Neural cell (in vitro differentiated cells): ENCODE data around the gene CAMK1D. TPM values are rescaled to one million over a fixed set of nuclear protein-coding genes. Genes with fewer than 3 reads are reported as not detected.

Experiments used
- H2AFZ ChIP-seq: fragments of 200-600, 300-800 bp; sonication (generic), shearing (Covaris generic); 2 replicates; pipeline ENCODE4 v1.6.0; 2014; ENCODE audit warnings: low read depth, mild to moderate bottlenecking, antibody characterized with exemption, low read length, moderate library complexity
- H3F3A ChIP-seq: fragments of 200-600 bp; shearing (Covaris generic); 2 replicates; pipeline ENCODE4 v1.6.1; 2016; ENCODE audit warnings: mild to moderate bottlenecking, moderate library complexity, mixed read lengths, antibody characterized with exemption, low read length; ENCODE audit not compliant: insufficient read depth, poor library complexity, severe bottlenecking
- H3K27ac ChIP-seq: fragments of 200-600, 300-800 bp; sonication (generic), shearing (Covaris generic); 2 replicates; pipeline ENCODE4 v1.5.1; 2014; ENCODE audit warnings: mild to moderate bottlenecking, low read length, moderate library complexity
- H3K27me3 ChIP-seq: fragments of 300-800, 200-600 bp; sonication (generic), shearing (Covaris generic); 2 replicates; pipeline ENCODE4 v1.6.0; 2014; ENCODE audit warnings: mild to moderate bottlenecking, low read depth, low read length, moderate library complexity; ENCODE audit not compliant: insufficient read depth
- H3K36me3 ChIP-seq: fragments of 300-800, 200-600 bp; sonication (generic), shearing (Covaris generic); 2 replicates; pipeline ENCODE4 v1.5.1; 2014; ENCODE audit warnings: mild to moderate bottlenecking, antibody characterized with exemption, low read length, moderate library complexity; ENCODE audit not compliant: insufficient read depth
- H3K4me2 ChIP-seq: fragments of 300-800, 200-600 bp; sonication (generic), shearing (Covaris generic); 2 replicates; pipeline ENCODE4 v1.6.0; 2014; ENCODE audit warnings: mild to moderate bottlenecking, low read length
- H3K4me3 ChIP-seq: fragments of 300-800, 200-600 bp; sonication (generic), shearing (Covaris generic); 2 replicates; pipeline ENCODE4 v1.5.1; 2014; ENCODE audit warnings: mild to moderate bottlenecking, low read length, moderate library complexity
- H3K79me2 ChIP-seq: fragments of 200-600 bp; shearing (Covaris generic); replicated peaks from 2 replicates; pipeline ENCODE4 v1.6.0; 2014; ENCODE audit warnings: mild to moderate bottlenecking, low read length, moderate library complexity; ENCODE audit not compliant: insufficient read depth
- H3K9ac ChIP-seq: fragments of 300-800, 200-600 bp; sonication (generic), shearing (Covaris generic); 2 replicates; pipeline ENCODE4 v1.6.1; 2016; ENCODE audit warnings: mild to moderate bottlenecking, low read length, mixed read lengths
- H3K9me2 ChIP-seq: fragments of 200-600 bp; shearing (Covaris generic); 2 replicates; pipeline ENCODE4 v1.6.1; 2016; ENCODE audit warnings: mild to moderate bottlenecking, low read length, mixed read lengths; ENCODE audit not compliant: insufficient read depth
- H3K9me3 ChIP-seq: fragments of 200-600, 300-800 bp; sonication (generic), shearing (Covaris generic); 2 replicates; pipeline ENCODE4 v1.6.1; 2016; ENCODE audit warnings: mild to moderate bottlenecking, mixed run types, low read length, moderate library complexity, mixed read lengths
- H4K20me1 ChIP-seq: fragments of 200-600 bp; shearing (Covaris generic); 2 replicates; pipeline ENCODE4 v1.6.1; 2016; ENCODE audit warnings: mild to moderate bottlenecking, mixed run types; ENCODE audit not compliant: insufficient read depth
- CTCF ChIP-seq: fragments of 450-650 bp; IDR thresholded peaks from 2 replicates; pipeline ENCODE4 v1.5.1; 2014; ENCODE audit warnings: antibody characterized with exemption, mild to moderate bottlenecking, moderate library complexity; ENCODE audit not compliant: poor library complexity, severe bottlenecking
- EP300 ChIP-seq: fragments of 450-650 bp; conservative IDR thresholded peaks from 2 replicates; pipeline ENCODE4 v1.6.1; 2014; ENCODE audit warnings: antibody characterized with exemption, mild to moderate bottlenecking, moderate library complexity; ENCODE audit not compliant: poor library complexity, severe bottlenecking
- EZH2 ChIP-seq: fragments of 200-600, 300-800 bp; shearing (Covaris generic), sonication (generic); IDR thresholded peaks from 2 replicates; pipeline ENCODE4 v1.6.1; 2014; ENCODE audit warnings: antibody characterized with exemption, low read length, borderline replicate concordance, mild to moderate bottlenecking; ENCODE audit not compliant: insufficient read depth, poor library complexity, severe bottlenecking
- MXI1 ChIP-seq: fragments of 450-650 bp; conservative IDR thresholded peaks from 2 replicates; pipeline ENCODE4 v1.6.1; 2014; ENCODE audit warnings: antibody characterized with exemption, mild to moderate bottlenecking; ENCODE audit not compliant: poor library complexity, severe bottlenecking
- POLR2AphosphoS5 ChIP-seq: IDR thresholded peaks from 2 replicates; pipeline ENCODE4 v1.6.1; 2012
- RAD21 ChIP-seq: fragments of 450-650 bp; conservative IDR thresholded peaks from 2 replicates; pipeline ENCODE4 v1.6.1; 2014; ENCODE audit warnings: antibody characterized with exemption, mild to moderate bottlenecking, moderate library complexity
- REST ChIP-seq: IDR thresholded peaks from 2 replicates; pipeline ENCODE4 v1.6.1; 2012; ENCODE audit warnings: borderline replicate concordance
- SMC3 ChIP-seq: fragments of 450-650 bp; conservative IDR thresholded peaks from 2 replicates; pipeline ENCODE4 v1.6.1; 2014; ENCODE audit warnings: antibody characterized with exemption, mild to moderate bottlenecking, moderate library complexity; ENCODE audit not compliant: poor library complexity
- TAF1 ChIP-seq: IDR thresholded peaks from 2 replicates; pipeline ENCODE4 v1.6.1; 2012; ENCODE audit warnings: low read depth
- polyA plus RNA-seq: library from polyadenylated mRNA; depleted of rRNA; stranded (reverse); fragments of >200 nt; gene quantifications from 2 replicates; pipeline ENCODE4 v1.2.3, GENCODE V29; 2014

CAMK1D gene
- polyA plus RNA-seq, 1 donor from 2014 or later, result 13.8 TPM

GRCh38 chr10:12720217-12720981, 371.1 kb downstream of the CAMK1D start:
- no peaks in the 10 kb centered on the region for H3K9me3 ChIP-seq
- no peaks in the 10 kb centered on the region for H4K20me1 ChIP-seq
- no peak overlapping the region for H3K4me3 ChIP-seq
- H3K27me3 ChIP-seq, result no peaks in the 10 kb centered on the region
- no peak overlapping the region for H3K27ac ChIP-seq
- H3K4me2 ChIP-seq, result no peak overlapping the region
- H3F3A ChIP-seq, result no peaks in the 10 kb centered on the region
- no peak for TF ChIP-seq EZH2
- no peak for TF ChIP-seq EP300
- no peak for TF ChIP-seq MXI1
- TF ChIP-seq SMC3, result no peak
- TF ChIP-seq CTCF, result no peak
- no peak for TF ChIP-seq REST
- TF ChIP-seq RAD21, result no peak
- TF ChIP-seq POLR2AphosphoS5, result no peak
- no peak for TF ChIP-seq TAF1
- no peaks in the 10 kb centered on the region for H3K9me2 ChIP-seq
- no peak overlapping the region for H2AFZ ChIP-seq
- H3K79me2 ChIP-seq, result no peaks in the 10 kb centered on the region
- no peaks in the 10 kb centered on the region for H3K36me3 ChIP-seq
- no peak overlapping the region for H3K9ac ChIP-seq

GRCh38 chr10:12721334-12721733, 372.0 kb downstream of the CAMK1D start:
- Histone ChIP-seq H3K4me2 (no peak overlapping the region), H3K27me3 (no peaks in the 10 kb centered on the region), H3K79me2 (no peaks in the 10 kb centered on the region), H3K4me3 (no peak overlapping the region), H3K36me3 (no peaks in the 10 kb centered on the region), H2AFZ (no peak overlapping the region), H3F3A (no peaks in the 10 kb centered on the region), H3K27ac (no peak overlapping the region), H4K20me1 (no peaks in the 10 kb centered on the region), H3K9me3 (no peaks in the 10 kb centered on the region), H3K9me2 (no peaks in the 10 kb centered on the region), H3K9ac (no peak overlapping the region)
- TF ChIP-seq SMC3 (no peak), MXI1 (no peak), CTCF (no peak), POLR2AphosphoS5 (no peak), RAD21 (no peak), REST (no peak), TAF1 (no peak), EP300 (no peak), EZH2 (no peak)
